Sigmoid colon (tissue), 4 donors: ENCODE data around the gene AKAP7.
A peak's percentile ranks its signal among the peaks of the same experiment; 100 is the strongest.

Experiments
- CTCF ChIP-seq, 4 experiments: fragments of 450-650 bp in 3 of 4; fragments of 200-600 bp in 1 of 4; IDR thresholded peaks; one replicate each; pipeline ENCODE4 v1.5.1; 2016 to 2019; ENCODE audit warnings: antibody characterized with exemption in 4 of 4, mild to moderate bottlenecking in 3 of 4, moderate library complexity in 2 of 4
- POLR2A ChIP-seq, 2 donors: fragments of 450-650 bp; IDR thresholded peaks; one replicate each; pipeline ENCODE4 v1.6.1; 2016; ENCODE audit warnings: antibody characterized with exemption in 2 of 2, mild to moderate bottlenecking in 2 of 2, moderate library complexity in 2 of 2
- POLR2AphosphoS5 ChIP-seq, 4 donors: sonication (generic); formaldehyde crosslinking; IDR thresholded peaks; one replicate each; pipeline ENCODE4 v1.6.1; 2017; ENCODE audit warnings: antibody characterized with exemption in 4 of 4

GRCh38 chr6:131136021-131136786 lies 937 bp downstream of the AKAP7 start:
- TF ChIP-seq POLR2AphosphoS5 (IDR thresholded peaks at IDR 0.05) (peak in 1 of 4 donors; percentile 14), CTCF (IDR thresholded peaks at IDR 0.05) (no peak), POLR2A (IDR thresholded peaks at IDR 0.05) (no peak)
